GM10248 (cell line): ENCODE results near the gene SDK2.

ENCODE experiments used
- CTCF ChIA-PET: fragments of 300-600 bp; sonication (Branson Sonifier 250); formaldehyde crosslinking; extraction: SDS; loops from one replicate; lab custom pipeline; 2021; ENCODE audit warnings: antibody characterized with exemption; lab: Yijun Ruan, JAX
- POLR2A ChIA-PET: fragments of 350-650 bp; sonication (Branson Sonifier 250); formaldehyde crosslinking; extraction: SDS; loops from one replicate; lab custom pipeline; 2020; ENCODE audit warnings: antibody characterized with exemption; lab: Yijun Ruan, JAX
- DNase-seq: peaks from one replicate; pipeline ENCODE4 v3.0.0; 2012; ENCODE audit errors: extremely low spot score
- TF ChIP-seq, protein P1 (sequence below): IDR thresholded peaks from 2 replicates; pipeline ENCODE4 v1.5.1; 2012; ENCODE audit warnings: mild to moderate bottlenecking, low read depth; ENCODE audit errors: extremely low read depth, missing control alignments, control extremely low read depth

Gene SDK2

GRCh38 chr17:73564843-73565242 is 79.4 kb downstream of the SDK2 start:
- ChIA-PET POLR2A (no interaction called here), CTCF (interaction anchor here (1.6 kb wide), 1 partner anchor 135 kb away, joined by 3 read pairs; no protein-coding TSS in a partner anchor)
- TF ChIP-seq, protein P1, sequence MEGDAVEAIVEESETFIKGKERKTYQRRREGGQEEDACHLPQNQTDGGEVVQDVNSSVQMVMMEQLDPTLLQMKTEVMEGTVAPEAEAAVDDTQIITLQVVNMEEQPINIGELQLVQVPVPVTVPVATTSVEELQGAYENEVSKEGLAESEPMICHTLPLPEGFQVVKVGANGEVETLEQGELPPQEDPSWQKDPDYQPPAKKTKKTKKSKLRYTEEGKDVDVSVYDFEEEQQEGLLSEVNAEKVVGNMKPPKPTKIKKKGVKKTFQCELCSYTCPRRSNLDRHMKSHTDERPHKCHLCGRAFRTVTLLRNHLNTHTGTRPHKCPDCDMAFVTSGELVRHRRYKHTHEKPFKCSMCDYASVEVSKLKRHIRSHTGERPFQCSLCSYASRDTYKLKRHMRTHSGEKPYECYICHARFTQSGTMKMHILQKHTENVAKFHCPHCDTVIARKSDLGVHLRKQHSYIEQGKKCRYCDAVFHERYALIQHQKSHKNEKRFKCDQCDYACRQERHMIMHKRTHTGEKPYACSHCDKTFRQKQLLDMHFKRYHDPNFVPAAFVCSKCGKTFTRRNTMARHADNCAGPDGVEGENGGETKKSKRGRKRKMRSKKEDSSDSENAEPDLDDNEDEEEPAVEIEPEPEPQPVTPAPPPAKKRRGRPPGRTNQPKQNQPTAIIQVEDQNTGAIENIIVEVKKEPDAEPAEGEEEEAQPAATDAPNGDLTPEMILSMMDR: no peak
- DNase-seq: no peak

DNA sequence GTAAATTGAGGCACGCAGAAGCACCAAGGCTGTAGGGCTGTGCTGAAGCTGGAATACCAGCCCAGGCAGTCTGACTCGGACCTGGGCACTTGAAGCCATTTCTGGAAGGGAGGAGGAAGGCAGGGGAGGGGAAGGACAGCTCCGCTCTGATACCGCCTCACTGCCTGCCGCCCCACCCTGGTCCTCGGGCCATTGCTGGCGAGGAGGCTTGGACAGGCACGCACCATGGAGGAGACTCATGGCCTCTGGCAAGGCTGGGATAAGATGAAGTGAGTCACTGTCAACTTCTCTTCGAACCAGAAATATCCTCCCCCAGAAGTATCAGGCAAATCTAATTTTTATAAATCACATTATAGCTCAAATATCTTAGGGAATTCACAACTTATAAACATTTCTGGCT is 81.3 kb downstream of the SDK2 start:
- DNase-seq: no peak
- ChIA-PET CTCF (no interaction called here), POLR2A (no interaction called here)
- TF ChIP-seq, protein P1: no peak

DNA sequence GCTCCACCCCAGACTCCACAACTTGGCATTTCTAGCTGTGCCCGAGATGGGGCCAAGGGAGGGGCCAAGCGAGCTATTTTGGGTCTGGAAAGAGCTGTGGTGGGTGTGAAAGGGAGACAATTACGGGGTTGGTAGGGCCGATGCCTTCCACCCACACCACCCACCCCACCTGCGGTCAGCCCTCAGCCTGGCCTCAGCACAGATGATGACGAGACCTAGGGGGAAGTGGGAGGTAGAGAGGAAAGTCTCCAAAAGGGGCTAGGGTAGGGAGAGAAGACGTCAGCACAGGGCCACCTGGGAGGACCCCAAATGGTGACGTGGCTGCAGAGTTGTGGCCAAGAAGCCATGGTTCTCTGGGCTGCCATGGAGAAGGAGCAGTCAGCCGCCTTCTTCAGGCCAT is 83.1 kb downstream of the SDK2 start:
- TF ChIP-seq, protein P1: no peak
- POLR2A ChIA-PET: no interaction called here
- no peak for DNase-seq
- CTCF ChIA-PET: no interaction called here

- ChIA-PET POLR2A (no interaction called here), CTCF (no interaction called here)
- DNase-seq: no peak
- TF ChIP-seq, protein P1: no peak
Observed at GRCh38 chr17:73560661-73561060, 83.6 kb downstream of the SDK2 start.

- POLR2A ChIA-PET: no interaction called here
- TF ChIP-seq, protein P1: no peak
- CTCF ChIA-PET: no interaction called here
- DNase-seq: no peak
Observed at GRCh38 chr17:73559532-73559931, 84.7 kb downstream of the SDK2 start.

DNA sequence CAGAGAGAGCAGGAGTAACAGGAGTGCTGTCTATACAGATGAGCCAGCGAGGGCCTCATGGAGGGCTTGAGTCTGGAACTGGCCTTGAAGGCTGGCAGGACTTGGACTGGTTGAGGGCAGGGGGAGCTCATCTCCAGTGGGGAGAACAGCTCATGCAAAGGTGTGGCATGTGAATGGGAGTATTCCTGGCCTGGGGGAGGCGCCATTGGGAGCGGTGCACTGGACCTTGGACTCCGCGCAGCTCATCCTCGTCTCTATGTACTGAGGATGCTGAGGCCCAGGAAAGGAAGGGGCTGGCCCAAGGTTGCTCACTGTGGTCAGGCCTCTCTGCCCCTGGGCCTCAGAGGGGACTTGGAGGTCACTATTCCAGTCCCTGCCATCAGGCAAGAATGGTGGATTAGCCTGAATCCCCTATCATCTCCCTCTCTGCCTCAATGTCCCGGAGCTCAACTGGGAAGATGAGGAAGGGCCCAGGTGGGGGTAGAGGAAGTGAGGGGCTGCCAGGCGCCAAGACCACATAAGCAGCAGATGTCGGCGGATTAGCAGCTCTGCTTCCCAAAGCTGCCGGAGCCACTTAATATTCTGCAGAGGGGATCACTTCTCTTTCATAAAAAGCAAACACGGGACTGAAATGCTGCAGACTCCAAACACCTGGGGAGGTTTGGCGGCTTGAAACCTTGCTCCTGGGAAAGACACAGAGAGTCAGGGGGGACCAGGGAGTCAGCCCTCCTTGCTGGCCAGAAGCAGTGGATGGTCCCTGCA is 88.9 kb downstream of the SDK2 start:
- DNase-seq: no peak
- POLR2A ChIA-PET: no interaction called here
- TF ChIP-seq, protein P1: no peak
- CTCF ChIA-PET: interaction anchor here (1.5 kb wide), 1 partner anchor 523 kb away, joined by 3 read pairs; no protein-coding TSS in a partner anchor
